GM12874 (cell line): ENCODE measurements around the gene DCT.

Experiments used
- TF ChIP-seq, protein P1 (sequence below): IDR thresholded peaks from 2 replicates; pipeline ENCODE4 v1.5.1; 2011; ENCODE audit warnings: low read depth, mild to moderate bottlenecking, control low read depth, low read length, moderate library complexity; ENCODE audit not compliant: insufficient read depth

The DCT gene

DNA sequence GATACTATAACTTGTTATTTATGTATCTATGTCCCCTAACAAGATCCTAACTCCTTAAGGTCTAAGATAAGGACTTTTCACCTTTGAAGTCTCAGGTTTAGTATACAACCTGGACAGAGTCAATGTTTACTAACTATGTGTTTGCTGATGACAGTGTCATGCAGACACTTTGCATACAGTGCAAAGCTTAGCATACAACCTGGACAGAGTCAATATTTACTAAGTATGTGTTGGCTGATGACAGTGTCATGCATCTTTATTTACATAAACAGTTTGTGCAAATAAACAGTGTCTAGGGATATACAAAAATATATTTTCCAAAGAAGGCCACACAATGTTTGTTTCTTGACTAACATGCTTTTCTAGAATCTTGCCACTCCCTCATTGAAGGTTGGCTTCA, 34.7 kb downstream of the DCT start:
- TF ChIP-seq, protein P1, sequence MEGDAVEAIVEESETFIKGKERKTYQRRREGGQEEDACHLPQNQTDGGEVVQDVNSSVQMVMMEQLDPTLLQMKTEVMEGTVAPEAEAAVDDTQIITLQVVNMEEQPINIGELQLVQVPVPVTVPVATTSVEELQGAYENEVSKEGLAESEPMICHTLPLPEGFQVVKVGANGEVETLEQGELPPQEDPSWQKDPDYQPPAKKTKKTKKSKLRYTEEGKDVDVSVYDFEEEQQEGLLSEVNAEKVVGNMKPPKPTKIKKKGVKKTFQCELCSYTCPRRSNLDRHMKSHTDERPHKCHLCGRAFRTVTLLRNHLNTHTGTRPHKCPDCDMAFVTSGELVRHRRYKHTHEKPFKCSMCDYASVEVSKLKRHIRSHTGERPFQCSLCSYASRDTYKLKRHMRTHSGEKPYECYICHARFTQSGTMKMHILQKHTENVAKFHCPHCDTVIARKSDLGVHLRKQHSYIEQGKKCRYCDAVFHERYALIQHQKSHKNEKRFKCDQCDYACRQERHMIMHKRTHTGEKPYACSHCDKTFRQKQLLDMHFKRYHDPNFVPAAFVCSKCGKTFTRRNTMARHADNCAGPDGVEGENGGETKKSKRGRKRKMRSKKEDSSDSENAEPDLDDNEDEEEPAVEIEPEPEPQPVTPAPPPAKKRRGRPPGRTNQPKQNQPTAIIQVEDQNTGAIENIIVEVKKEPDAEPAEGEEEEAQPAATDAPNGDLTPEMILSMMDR, result no peak

- TF ChIP-seq, protein P1, result 0 out of 2 replicates have a peak, but pooled peaks have one; percentile 33
Measured at GRCh38 chr13:94435604-94436226, 43.8 kb downstream of the DCT start.

DNA sequence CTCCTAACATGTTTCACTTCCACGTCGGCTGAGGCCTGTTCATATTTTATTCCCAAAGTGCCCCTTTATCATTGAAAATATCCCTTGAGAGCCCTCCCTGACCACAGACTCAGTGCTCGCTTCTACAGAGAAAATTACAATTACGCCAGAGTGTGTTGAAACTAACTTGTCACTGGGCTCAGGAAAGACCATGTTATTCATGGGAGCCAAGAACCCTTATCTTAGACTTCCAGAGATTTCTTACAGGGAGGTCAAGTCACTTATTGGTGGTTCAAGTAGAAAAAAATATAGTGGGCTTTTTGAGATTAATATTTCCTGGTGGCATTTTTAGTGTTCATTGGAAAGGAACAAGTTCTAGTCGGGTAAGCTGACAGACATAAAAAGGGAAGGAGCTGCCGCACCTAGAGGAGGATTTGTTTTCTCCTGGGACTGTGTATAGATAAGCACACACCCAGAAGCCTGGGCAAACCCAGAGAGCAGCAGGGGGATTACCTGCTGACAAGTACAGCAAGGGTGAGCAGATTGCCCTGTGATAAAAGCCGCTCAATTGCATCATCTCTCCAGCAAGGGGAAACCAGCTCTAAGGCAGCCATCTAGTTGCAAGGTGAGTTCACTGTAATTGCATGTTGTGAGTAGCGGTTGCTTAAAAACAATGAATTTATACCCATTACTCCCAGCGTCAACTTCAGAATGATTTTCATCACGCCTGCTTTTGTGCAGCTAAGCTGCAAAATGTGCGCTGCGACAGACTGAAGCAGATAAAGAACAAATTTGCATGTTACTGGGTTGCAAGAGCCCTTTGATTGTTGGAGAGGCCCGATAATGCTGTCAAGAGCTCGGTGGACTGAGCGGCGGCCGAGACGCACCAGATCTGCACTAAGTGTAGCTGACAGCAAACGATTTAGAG, 46.2 kb downstream of the DCT start:
- TF ChIP-seq, protein P1, result no peak

GRCh38 chr13:94431987-94432386, 47.5 kb downstream of the DCT start:
- TF ChIP-seq, protein P1, result no peak

DNA sequence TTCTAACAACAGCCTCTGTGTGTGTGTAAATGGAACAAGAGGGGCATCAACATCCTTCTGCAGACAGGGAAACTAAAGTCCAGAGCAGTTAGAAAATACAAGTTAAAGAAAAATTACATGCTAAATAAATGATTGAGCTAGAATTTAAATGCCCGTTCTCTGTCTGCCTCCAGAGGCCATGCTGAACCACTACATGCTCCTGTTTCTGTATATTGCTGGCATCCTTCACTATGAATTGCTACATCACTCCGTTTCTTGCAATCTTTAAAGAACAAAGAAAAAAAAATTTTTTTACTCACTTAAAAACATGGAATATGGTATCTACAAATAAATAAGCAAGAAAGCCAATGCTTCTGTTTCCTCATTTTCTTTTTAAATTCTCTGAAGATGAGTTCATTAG, 47.9 kb downstream of the DCT start:
- TF ChIP-seq, protein P1, result no peak

DNA sequence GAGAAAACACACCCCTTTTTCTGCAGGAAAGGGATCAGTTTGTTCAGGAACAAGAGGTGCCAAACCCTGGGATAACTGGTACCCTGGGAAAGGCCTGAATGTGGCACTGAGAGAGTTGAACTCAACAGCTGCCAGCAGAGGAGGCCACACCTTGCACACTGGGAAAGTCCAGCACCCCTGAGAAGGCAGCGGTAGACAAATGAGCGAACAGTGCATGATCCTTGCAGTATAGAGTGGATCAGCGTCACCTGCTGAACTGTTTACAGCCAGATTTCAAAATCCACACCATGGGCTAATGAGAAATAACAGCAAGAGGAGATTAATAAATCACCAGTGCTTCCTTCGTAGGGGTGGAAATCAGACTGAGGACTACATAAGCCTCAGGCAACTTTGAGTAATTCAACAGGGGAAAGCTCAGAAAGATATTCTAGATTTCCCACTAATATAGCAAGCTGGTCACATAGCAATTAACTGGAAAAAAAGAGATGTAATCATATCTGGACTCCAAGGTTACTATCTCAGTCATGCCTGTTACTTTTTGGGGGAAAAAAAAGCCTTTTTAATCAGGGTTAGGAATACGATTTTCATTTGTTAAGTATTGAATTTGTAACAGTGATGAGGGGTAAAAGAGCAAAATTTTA, 52.0 kb downstream of the DCT start:
- TF ChIP-seq, protein P1, result no peak

GRCh38 chr13:94419925-94420305, 59.6 kb downstream of the DCT start:
- TF ChIP-seq, protein P1, result no peak
